Activated CD4-positive, alpha-beta T cell treated with anti-CD3 and anti-CD28 coated beads for 24 hours (primary cell): ENCODE results near the gene KRTAP5-7.
"Not testable (repeated sequence)": the region's sequence is repeated elsewhere in the genome, so short reads cannot be mapped to it uniquely, and the experiment has no call there.

Source experiments
- DNase-seq, 2 donors: peaks; one replicate each; pipeline ENCODE4 v3.0.0-alpha.2; 2020; ENCODE audit warnings: low read depth in 2 of 2

Gene KRTAP5-7

GRCh38 chr11:71557257-71557656 is 30.2 kb downstream of the KRTAP5-7 start:
- DNase-seq: no peak

DNA sequence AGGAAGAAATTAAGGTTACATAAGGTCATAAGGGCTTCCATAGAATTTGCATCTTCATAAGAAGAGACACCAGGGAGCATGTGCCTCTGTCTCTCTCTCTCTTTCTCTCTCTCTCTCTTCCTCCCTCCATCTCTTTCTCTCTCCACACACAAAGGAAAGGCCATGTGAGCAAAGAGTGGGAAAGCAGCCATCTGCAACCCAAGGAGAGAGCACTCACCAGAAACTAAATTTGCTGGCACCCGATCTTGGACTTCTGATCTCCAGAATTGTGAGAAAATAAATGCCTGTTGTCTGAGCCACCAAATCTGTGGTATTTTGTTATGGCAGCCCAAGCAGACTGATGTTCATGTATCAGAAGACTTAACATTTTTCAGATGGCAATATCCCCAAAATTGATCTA is 31.9 kb downstream of the KRTAP5-7 start:
- DNase-seq: no peak

DNA sequence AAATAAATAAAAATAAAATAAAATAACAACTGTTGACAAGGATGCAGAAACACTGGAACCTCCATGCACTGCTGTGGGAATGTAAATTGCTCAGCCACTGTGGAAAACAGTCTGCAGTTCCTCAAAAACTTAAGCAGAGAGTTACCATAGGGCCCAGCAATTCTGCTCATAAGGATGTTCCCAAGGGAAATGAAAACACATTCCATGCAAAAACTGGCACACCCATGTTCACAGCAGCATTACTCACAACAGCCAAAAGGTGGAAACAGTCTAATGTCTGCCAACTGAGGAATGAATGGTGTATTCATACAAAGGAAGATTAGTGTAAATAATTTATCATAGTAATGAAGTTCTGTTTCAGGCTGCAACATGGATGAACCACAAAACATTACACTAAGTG is 35.1 kb downstream of the KRTAP5-7 start:
- DNase-seq: no peak

DNA sequence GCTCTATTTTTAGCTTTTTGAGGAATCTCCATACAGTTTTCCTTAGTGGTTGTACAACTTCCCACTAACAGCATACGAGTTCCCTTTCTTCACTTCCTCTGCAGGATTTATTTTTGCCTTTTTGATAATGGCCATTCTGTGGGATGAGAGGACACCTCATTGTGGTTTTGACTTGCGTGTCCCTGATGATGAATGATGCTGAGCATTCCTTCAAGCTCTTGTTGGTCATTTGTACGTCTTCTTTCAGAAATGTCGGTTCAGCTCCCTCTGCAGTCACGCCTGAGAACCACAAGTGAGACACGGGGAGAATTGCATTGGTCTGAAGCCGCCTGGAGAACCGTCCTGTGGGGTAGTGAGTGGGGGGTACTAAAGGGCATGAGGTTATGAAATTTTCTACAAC is 36.3 kb downstream of the KRTAP5-7 start:
- no peak for DNase-seq

- no peak for DNase-seq
These were observed 37.4 kb downstream of the KRTAP5-7 start for GRCh38 chr11:71564430-71564829.

DNA sequence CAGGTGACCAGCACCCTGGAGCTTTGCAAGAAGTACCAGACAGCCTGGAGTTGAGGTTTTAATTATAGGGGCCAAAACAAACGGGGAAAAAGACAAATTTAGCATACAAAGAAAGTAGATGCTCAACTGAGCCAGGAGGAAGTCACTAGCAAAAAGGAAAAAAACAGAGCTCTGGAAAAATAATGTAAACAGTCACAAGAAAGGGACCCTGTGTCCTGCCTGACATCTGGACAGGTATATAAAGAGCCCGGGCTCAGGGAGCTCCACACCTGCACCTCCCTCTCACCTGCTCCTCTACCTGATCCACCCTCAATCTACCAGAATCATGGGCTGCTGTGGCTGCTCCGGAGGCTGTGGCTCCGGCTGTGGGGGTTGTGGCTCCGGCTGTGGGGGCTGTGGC is 38.2 kb downstream of the KRTAP5-7 start, which contains the start of gene KRTAP5-10:
KRTAP5-10 (plus strand) TSS at position 301 of the 400 bp plus-strand sequence; CDS start at position 326, 25 bp downstream.
- no peak for DNase-seq

DNA sequence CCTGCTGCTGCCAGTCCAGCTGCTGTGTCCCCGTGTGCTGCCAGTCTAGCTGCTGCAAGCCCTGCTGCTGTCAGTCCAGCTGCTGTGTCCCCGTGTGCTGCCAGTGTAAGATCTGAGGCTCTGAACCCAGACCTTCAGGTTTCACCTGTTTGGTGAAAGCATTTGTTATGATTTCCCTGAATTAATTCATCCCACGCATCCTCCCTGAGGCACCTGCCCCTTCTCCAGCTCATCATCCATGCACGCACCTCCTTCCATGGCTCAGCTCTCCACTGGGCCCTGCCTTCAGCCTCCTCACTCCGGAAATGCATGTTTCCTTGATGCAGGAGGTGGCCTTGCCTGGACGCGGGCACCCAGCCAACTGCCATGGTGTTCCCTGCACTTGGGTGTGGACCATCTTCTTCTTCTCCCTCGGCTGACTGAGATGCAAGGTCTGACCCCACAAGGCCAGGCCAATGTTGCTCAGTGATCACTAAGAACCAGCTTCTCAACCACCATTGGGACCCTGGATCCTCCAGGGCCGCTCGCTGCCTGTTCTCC is 39.1 kb downstream of the KRTAP5-7 start:
- DNase-seq: no peak

DNA sequence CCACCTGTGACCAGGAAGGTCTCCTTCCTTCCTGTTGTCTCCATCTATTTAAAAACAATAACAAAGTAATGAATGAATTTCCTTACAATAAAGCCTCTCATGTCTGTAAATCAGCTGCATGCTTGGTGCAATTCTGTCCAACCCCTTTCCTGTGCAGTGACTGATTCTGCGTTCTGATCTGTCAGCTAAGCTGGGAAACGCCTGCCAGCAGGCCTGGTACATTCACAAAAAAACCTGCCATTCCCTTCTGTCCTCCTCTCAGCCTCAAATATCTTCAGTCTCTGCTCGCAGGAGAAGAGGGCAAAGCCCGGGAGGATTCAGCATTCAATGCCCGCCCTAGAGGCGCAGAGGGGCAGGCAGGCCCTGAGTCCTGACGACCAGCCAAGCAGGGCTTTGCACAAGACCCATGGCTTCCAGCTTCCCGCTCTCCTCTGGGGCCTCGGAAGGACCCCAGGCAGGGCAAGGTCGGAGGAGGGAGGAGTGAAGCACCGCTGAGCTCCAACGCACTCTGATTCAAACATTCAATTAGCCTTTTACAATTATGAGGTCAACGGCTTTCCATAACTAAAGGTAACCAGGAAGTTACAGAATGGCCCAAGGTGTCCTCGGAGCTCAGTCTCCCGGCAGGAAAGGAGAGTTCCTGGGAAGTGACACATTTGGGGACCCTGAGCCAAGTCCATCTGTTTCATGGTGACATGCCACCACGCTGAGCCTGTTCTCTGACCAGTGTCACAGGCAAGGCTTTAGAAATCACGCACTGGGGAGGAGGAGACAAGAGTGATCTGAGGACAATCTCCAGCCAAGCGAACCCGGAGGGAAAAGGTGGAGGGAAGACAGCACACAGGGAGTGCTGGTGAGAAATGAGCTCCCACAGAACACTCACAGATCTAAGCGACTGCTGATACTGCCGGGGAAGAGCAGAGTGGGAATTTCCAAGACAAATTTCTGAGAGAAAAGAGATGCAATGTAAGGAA is 39.8 kb downstream of the KRTAP5-7 start:
- not testable (repeated sequence) for DNase-seq

GRCh38 chr11:71567633-71568032 is 40.6 kb downstream of the KRTAP5-7 start:
- not testable (repeated sequence) for DNase-seq

- no peak for DNase-seq
These were observed 41.8 kb downstream of the KRTAP5-7 start for GRCh38 chr11:71568704-71569349.

- DNase-seq: not testable (repeated sequence)
These were observed 44.2 kb downstream of the KRTAP5-7 start for GRCh38 chr11:71571101-71571850.

- DNase-seq: no peak
These were observed 45.7 kb downstream of the KRTAP5-7 start for GRCh38 chr11:71572811-71573210.

- no peak for DNase-seq
These were observed 47.4 kb downstream of the KRTAP5-7 start for GRCh38 chr11:71574418-71574817.

DNA sequence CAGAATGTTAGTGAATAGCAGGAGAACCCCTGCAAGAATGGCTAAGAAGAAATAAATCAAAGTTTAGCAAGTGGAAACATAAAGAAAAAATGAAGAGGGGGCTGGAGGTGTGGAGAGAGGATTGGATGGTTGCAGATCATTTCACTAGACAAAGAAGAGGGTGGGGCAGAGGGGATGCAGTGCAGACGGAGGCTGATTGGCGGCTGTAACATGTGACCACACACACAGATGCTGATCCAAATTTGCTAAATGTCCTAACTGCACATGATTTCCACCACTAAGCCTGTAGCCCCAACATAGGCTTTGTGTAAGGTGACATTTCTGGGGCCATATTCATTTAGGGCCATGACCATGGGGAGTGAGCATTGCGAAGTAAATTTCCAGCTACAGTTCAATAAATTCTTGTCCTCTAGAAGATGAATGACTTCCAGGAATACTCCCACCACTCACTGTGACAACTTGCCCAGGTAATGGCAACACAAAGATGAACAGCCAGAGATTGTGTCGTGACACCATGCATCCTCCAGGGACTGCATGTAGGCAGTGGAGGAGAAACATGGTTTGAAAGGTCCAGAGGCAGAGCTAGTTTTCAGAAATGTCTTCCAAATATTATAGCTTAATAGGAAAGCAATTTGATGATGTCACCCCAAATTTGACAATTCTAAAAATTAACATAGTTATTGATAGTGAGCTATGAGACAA is 48.8 kb downstream of the KRTAP5-7 start:
- DNase-seq: no peak

GRCh38 chr11:71576688-71577465 is 49.8 kb downstream of the KRTAP5-7 start:
- not testable (repeated sequence) for DNase-seq

DNA sequence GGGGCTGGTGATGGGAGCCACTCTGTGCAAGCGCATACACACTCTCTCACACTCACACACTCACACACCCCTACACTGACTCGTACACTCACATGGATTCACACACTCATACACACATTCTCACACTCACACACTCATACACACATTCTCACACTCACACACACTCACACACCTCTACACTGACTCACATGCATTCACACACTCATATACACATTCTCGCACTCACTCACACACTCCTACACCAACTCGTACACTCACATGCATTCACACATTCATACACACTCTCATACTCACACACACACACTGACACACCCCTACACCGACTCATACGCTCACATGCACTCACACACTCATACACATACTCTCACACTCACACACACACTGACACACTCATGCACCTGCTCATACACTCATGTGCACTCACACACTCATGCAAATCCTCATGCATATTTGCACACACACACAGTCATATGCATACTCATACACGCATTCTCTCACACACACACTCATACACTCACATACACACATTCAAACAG is 50.5 kb downstream of the KRTAP5-7 start:
- no peak for DNase-seq
